B cell (primary cell): ENCODE results near the gene ATP5F1E. TPM values are rescaled to one million over a fixed set of nuclear protein-coding genes. Genes with fewer than 3 reads are reported as not detected.
"Not testable (repeated sequence)": the region's sequence is repeated elsewhere in the genome, so short reads cannot be mapped to it uniquely, and the experiment has no call there.

Source experiments
- ATAC-seq: fragments of 200-7000 bp; cut with Tn5 transposase; one replicate; pipeline ENCODE4 v1.10.0; 2021; ENCODE audit warnings: low read depth, mild to moderate bottlenecking, moderate number of reproducible peaks, moderate library complexity
- CTCF ChIA-PET: fragments of 350-600 bp; sonication (Branson Sonifier 250); formaldehyde crosslinking; loops from one replicate; lab custom pipeline; 2021; ENCODE audit warnings: antibody characterized with exemption, inconsistent platforms; lab: Charles Lee
- POLR2A ChIA-PET: fragments of 350-600 bp; sonication (Branson Sonifier 250); formaldehyde crosslinking; loops from one replicate; lab custom pipeline; 2021; ENCODE audit warnings: antibody characterized with exemption; lab: Charles Lee
- DNase-seq: peaks from one replicate; pipeline ENCODE4 v3.0.0; 2013
- H2AFZ ChIP-seq: 2 replicates; pipeline ENCODE4 v1.6.1; 2012; ENCODE audit warnings: mild to moderate bottlenecking, low read depth, low read length; ENCODE audit not compliant: insufficient read depth, poor library complexity, severe bottlenecking
- H3K27ac ChIP-seq, 2 donors: 1 replicate in 1 of 2; 2 replicates in 1 of 2; pipeline ENCODE4 v1.5.1; 2012 to 2013; ENCODE audit warnings: low read length in 2 of 2, mild to moderate bottlenecking in 2 of 2, moderate library complexity in 1 of 2
- H3K27me3 ChIP-seq, 4 experiments: fragments of 200-600 bp in 1 of 4; sonication (generic) in 1 of 4; replicated peaks in 1 of 4; 1 replicate in 2 of 4; 2 replicates in 2 of 4; pipeline versions ENCODE4 v1.6.1 to v1.7.0; 2013 to 2016; ENCODE audit warnings: low read length in 3 of 4, mild to moderate bottlenecking in 2 of 4, mixed read lengths in 1 of 4, moderate library complexity in 1 of 4; ENCODE audit not compliant: insufficient read depth in 4 of 4, control insufficient read depth in 3 of 4; ENCODE audit errors: control extremely low read depth in 1 of 4
- H3K36me3 ChIP-seq, 2 experiments: replicated peaks in 1 of 2; 1 replicate in 1 of 2; 2 replicates in 1 of 2; pipeline versions ENCODE4 v1.6.1 to v1.7.1; 2013; ENCODE audit warnings: low read length in 1 of 2; ENCODE audit not compliant: insufficient read depth in 2 of 2, control insufficient read depth in 1 of 2; ENCODE audit errors: control extremely low read depth in 1 of 2, extremely low read depth in 1 of 2
- H3K4me1 ChIP-seq, 2 donors: fragments of 200-600 bp in 1 of 2; sonication (generic) in 1 of 2; 1 replicate in 1 of 2; 2 replicates in 1 of 2; pipeline versions ENCODE4 v1.5.1 to v1.6.1; 2013 to 2017; ENCODE audit warnings: low read length in 2 of 2; ENCODE audit not compliant: control insufficient read depth in 2 of 2, insufficient read depth in 2 of 2
- H3K4me2 ChIP-seq: replicated peaks from 2 replicates; pipeline ENCODE3; 2012; ENCODE audit warnings: mild to moderate bottlenecking, low read depth, low read length; ENCODE audit not compliant: poor library complexity, severe bottlenecking
- H3K4me3 ChIP-seq, 5 experiments: fragments of 200-600 bp in 1 of 5; sonication (generic) in 1 of 5; 1 replicate in 3 of 5; 2 replicates in 2 of 5; pipeline versions ENCODE4 v1.5.1 to v1.7.0; 2011 to 2016; ENCODE audit warnings: low read length in 4 of 5, mild to moderate bottlenecking in 4 of 5, low read depth in 2 of 5, control low read depth in 1 of 5, moderate library complexity in 1 of 5; ENCODE audit not compliant: insufficient read depth in 1 of 5; ENCODE audit errors: control extremely low read depth in 1 of 5, extremely low read depth in 1 of 5
- H3K79me2 ChIP-seq: fragments of 200-600 bp; sonication (generic); one replicate; pipeline ENCODE4 v1.6.0; 2016; ENCODE audit warnings: low read length; ENCODE audit not compliant: control insufficient read depth, insufficient read depth
- H3K9ac ChIP-seq: fragments of 200-600 bp; sonication (generic); 2 replicates; pipeline ENCODE4 v1.6.1; 2017; ENCODE audit warnings: mild to moderate bottlenecking, low read length, moderate library complexity
- H3K9me3 ChIP-seq, 3 donors: one replicate each; pipeline versions ENCODE4 v1.6.1 to v1.7.1; 2013; ENCODE audit warnings: low read length in 2 of 3; ENCODE audit not compliant: control insufficient read depth in 2 of 3, insufficient read depth in 1 of 3; ENCODE audit errors: control extremely low read depth in 1 of 3
- H4K20me1 ChIP-seq: 2 replicates; pipeline ENCODE4 v1.6.0; 2012; ENCODE audit warnings: mild to moderate bottlenecking, low read length; ENCODE audit not compliant: insufficient read depth, control insufficient read depth, poor library complexity, severe bottlenecking
- H3K27ac Mint-ChIP-seq: one replicate; pipeline ENCODE4 v1.8.0; 2021; ENCODE audit warnings: mixed read lengths
- H3K27me3 Mint-ChIP-seq: one replicate; pipeline ENCODE4 v1.8.0; 2021; ENCODE audit warnings: mixed read lengths
- H3K4me1 Mint-ChIP-seq: one replicate; pipeline ENCODE4 v1.8.0; 2021; ENCODE audit warnings: mixed read lengths
- H3K4me3 Mint-ChIP-seq: one replicate; pipeline ENCODE4 v1.8.0; 2021; ENCODE audit warnings: mixed read lengths
- H3K9me3 Mint-ChIP-seq: one replicate; pipeline ENCODE4 v1.8.0; 2022; ENCODE audit warnings: mixed read lengths; ENCODE audit not compliant: insufficient read depth
- EZH2 ChIP-seq: IDR thresholded peaks from 2 replicates; pipeline ENCODE4 v1.6.1; 2012; ENCODE audit warnings: borderline replicate concordance, low read depth, mild to moderate bottlenecking, moderate library complexity, low read length; ENCODE audit not compliant: insufficient read depth, poor library complexity, severe bottlenecking
- WGBS: methylation state at CpG from one replicate; pipeline ENCODE4 v1.1.5; 2013; ENCODE audit warnings: missing lambda C conversion rate; ENCODE audit not compliant: insufficient coverage; 5-methylcytosine and 5-hydroxymethylcytosine counted together
- intact Hi-C: fragments of 100-400 bp; cut with micrococcal nuclease; formaldehyde crosslinking; loops from one replicate; pipeline ENCODE4 v1.10.0; 2022
- polyA plus RNA-seq: library from polyadenylated mRNA; depleted of rRNA; stranded (reverse); fragments of >200 nt; gene quantifications from 2 replicates; pipeline ENCODE4 v1.2.3, GENCODE V29; 2012
- total RNA-seq, 2 donors: library from RNA; stranded (reverse); fragments of 120-200 nt in 1 of 2; gene quantifications; 1 replicate in 1 of 2; 2 replicates in 1 of 2; pipeline versions ENCODE4 v1.2.3 to v1.2.4, GENCODE V29; 2013 to 2022
- TF ChIP-seq, protein P1 (sequence below): fragments of 200-600 bp; IDR thresholded peaks from one replicate; pipeline ENCODE4 v1.8.0; 2022; ENCODE audit warnings: antibody characterized with exemption, mild to moderate bottlenecking

Gene ATP5F1E
- total and polyA plus RNA-seq, 2 donors (not counting 1 experiment from before 2014, with no cell fraction given): 22.2 to 55.0 TPM

DNA sequence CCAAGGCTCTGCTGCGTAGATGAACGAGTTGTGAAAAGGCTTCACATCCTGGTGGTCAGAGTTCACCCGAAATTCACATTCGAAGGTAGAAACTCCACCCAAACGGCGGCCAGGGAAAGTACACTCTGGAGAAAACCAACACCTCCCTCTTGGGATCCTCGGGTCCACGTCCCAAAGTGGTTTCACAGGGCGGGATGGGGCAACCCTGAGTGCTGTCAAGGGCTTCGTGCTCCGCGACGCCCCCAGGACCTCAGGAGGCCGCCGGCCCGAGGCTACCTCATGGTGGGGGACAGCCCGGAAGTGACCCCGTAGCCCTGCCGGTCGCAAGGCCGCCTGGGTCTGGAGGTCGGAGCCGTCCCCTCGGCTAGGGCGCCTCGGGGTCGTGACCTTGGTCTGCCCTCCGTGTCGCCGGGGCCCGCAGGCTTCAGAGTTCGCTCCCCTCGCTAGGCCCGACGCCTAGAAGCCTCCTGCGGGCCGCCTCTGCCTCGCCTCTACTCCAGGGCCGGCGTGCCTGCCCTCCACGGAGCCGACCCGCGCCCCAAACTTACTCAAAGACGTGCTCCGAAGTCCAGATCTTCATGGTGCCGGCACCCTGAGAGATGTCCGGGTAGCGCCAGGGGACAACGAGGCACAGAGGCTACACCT, 10.1 kb upstream of the ATP5F1E start, which contains the start of gene PRELID3B:
Gene PRELID3B (minus strand): TSS at position 636 of the 645 bp plus-strand sequence. CDS start 56 bp downstream, at position 580.
- TF ChIP-seq, protein P1, sequence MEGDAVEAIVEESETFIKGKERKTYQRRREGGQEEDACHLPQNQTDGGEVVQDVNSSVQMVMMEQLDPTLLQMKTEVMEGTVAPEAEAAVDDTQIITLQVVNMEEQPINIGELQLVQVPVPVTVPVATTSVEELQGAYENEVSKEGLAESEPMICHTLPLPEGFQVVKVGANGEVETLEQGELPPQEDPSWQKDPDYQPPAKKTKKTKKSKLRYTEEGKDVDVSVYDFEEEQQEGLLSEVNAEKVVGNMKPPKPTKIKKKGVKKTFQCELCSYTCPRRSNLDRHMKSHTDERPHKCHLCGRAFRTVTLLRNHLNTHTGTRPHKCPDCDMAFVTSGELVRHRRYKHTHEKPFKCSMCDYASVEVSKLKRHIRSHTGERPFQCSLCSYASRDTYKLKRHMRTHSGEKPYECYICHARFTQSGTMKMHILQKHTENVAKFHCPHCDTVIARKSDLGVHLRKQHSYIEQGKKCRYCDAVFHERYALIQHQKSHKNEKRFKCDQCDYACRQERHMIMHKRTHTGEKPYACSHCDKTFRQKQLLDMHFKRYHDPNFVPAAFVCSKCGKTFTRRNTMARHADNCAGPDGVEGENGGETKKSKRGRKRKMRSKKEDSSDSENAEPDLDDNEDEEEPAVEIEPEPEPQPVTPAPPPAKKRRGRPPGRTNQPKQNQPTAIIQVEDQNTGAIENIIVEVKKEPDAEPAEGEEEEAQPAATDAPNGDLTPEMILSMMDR: no peak
- no peak for TF ChIP-seq EZH2
- peak within 1 kb of the TSS; percentile 92 for H3K4me2 ChIP-seq
- peak within 1 kb of the TSS; percentile 88 for H3K9ac ChIP-seq
- H3K4me1 Mint-ChIP-seq: peaks cover 53% of the 10 kb centered on the region
- H3K9me3 Mint-ChIP-seq: no peaks in the 10 kb centered on the region
- H3K9me3 ChIP-seq: no peaks in the 10 kb centered on the region
- peak within 1 kb of the TSS; percentile 84 for H2AFZ ChIP-seq
- POLR2A ChIA-PET: interaction anchor here (1.6 to 2.4 kb wide), 2 partner anchors 10 to 153 kb away, joined by 4 to 28 read pairs; partner anchors contain the start of gene ATP5F1E
- no peaks in the 10 kb centered on the region for H3K27me3 Mint-ChIP-seq
- peaks cover 61% of the 10 kb centered on the region for H3K79me2 ChIP-seq
- DNase-seq (no peak), ATAC-seq (peak; percentile 6)
- H3K27ac Mint-ChIP-seq: peak within 1 kb of the TSS; percentile 93
- no peaks in the 10 kb centered on the region for H3K27me3 ChIP-seq
- peak within 1 kb of the TSS; percentile 94 for H3K4me3 Mint-ChIP-seq
- intact Hi-C loops: loop anchor here (1.0 to 5.0 kb wide), 6 partner anchors 10 to 735 kb away; partner anchors contain the start of genes ATP5F1E, NELFCD and RAB22A
- H3K4me3 ChIP-seq: peak within 1 kb of the TSS; percentile 26 to 97 (median 84)
- peaks cover 0 to 20% of the 10 kb centered on the region in 2 experiments for H3K36me3 ChIP-seq
- 5% methylated on average over 49 of the region's 50 CpGs for WGBS
- peak within 1 kb of the TSS; percentile 69 to 89 for H3K27ac ChIP-seq
- H3K4me1 ChIP-seq: peaks cover 45 to 47% of the 10 kb centered on the region in 2 donors
- peaks cover 33% of the 10 kb centered on the region for H4K20me1 ChIP-seq
- CTCF ChIA-PET: interaction anchor here (1.5 to 2.9 kb wide), 4 partner anchors 10 to 166 kb away, joined by 3 to 10 read pairs (median 5); partner anchors contain the start of gene ATP5F1E

DNA sequence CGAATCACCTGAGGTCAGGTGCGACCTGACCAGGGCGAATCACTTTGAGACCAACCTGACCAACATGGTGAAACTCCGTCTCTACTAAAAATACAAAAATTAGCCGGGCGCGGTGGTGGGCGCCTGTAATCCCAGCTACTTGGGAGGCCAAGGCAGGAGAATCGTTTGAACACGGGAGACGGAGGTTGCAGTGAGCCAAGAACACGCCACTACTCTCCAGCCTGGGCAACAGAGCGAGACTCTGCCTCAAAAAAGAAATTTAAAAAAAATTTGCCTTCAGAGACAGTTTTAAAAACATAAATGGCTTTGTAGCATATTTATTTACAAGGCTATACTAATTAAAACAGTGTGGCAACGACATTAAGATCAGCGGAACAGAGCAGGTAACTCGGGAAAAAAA, 9.4 kb upstream of the ATP5F1E start:
- 88% methylated on average over 11 of the region's 16 CpGs for WGBS
- Histone ChIP-seq H3K4me1 (peaks cover 45 to 47% of the 10 kb centered on the region in 2 donors), H3K36me3 (peaks cover 0 to 28% of the 10 kb centered on the region in 2 experiments), H3K4me3 (peak overlapping the region in 3 of 5 experiments; percentile 80 to 97 (median 87)), H4K20me1 (peaks cover 33% of the 10 kb centered on the region), H3K4me2 (peak overlapping the region; percentile 92), H3K9ac (peak overlapping the region; percentile 88), H3K79me2 (peaks cover 67% of the 10 kb centered on the region)
- ATAC-seq, H3K9me3 Mint-ChIP-seq, H3K27ac Mint-ChIP-seq, H3K27me3 Mint-ChIP-seq, H3K27me3 ChIP-seq, H3K27ac ChIP-seq, H3K9me3 ChIP-seq, H2AFZ ChIP-seq, DNase-seq: not testable (repeated sequence)
- peak overlapping the region; percentile 94 for H3K4me3 Mint-ChIP-seq
- ChIA-PET CTCF (interaction anchor here (1.6 to 2.9 kb wide), 2 partner anchors 9 to 167 kb away, joined by 3 to 10 read pairs; partner anchors contain the start of gene ATP5F1E), POLR2A (interaction anchor here (1.2 to 2.4 kb wide), 3 partner anchors 9 to 153 kb away, joined by 4 to 28 read pairs (median 5); partner anchors contain the start of gene ATP5F1E)
- peaks cover 56% of the 10 kb centered on the region for H3K4me1 Mint-ChIP-seq
- intact Hi-C loops: loop anchor here (5.0 kb wide), 1 partner anchor 734 kb away; the partner anchor contains the start of gene RAB22A
